Measurements from ENCODE around the gene IDH3G.

GRCh38 chrX:153802513-153803045 is 8.4 kb upstream of the IDH3G start:
- TF ChIP-seq CTCF (conservative IDR thresholded peaks at IDR 0.05 in 1 of 2, IDR thresholded peaks at IDR 0.05 in 1 of 2; ENCODE audit: low read depth in 1 of 2, low read length in 2 of 2) (no peak), EZH2 (IDR thresholded peaks at IDR 0.05; ENCODE audit: low read length, missing control alignments) (no peak)

Measured in fibroblast of lung (primary cell).